NCI-H460 (cell line): ENCODE measurements around the gene SYNJ2. TPM values are rescaled to one million over a fixed set of nuclear protein-coding genes. Genes with fewer than 3 reads are reported as not detected.

Source experiments
- DNase-seq: peaks from one replicate; pipeline ENCODE4 v3.0.0-alpha.2; 2016; ENCODE audit warnings: low read depth; ENCODE audit errors: extremely low read depth
- total RNA-seq: library from RNA; depleted of rRNA; stranded (reverse); fragments of >200 nt; shearing (Covaris generic); gene quantifications from 2 replicates; pipeline ENCODE4 v1.2.3, GENCODE V29; 2014

The SYNJ2 gene
- total RNA-seq, 1 experiment from 2014 or later = 3.4 TPM

DNA sequence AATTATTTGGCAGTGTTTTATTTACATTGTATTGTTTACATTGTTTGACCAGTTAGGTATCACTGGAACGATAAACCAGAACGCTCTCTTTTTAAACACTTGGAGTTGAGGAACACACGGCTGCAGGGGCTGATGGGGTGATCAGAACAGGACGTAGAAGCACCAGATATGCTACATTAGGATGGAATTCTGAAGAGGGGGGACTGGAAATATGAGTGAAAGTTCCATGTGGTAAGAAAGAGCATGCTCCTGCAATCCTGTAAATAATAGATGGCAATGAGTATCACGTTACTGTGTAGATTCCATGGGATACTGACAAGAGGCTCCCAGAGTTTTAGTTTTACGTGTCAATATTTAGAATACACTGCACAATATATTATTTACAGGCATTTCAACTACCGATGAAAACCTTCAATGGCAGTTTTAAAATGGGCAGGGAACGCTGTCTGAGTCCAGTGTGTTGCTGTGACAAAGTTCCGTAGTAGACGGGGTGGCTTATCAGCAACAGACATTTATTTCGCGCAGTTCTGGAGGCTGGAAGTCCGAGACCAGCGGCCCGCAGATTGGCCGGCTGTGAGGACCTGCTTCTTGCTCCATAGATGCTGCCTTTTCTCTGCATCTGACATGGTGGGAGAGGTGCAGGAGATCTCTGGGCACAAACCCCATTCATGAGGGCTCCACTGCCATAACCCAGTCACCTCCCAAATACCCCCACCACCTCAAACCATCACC is 43.1 kb downstream of the SYNJ2 start:
- no peak for DNase-seq

DNA sequence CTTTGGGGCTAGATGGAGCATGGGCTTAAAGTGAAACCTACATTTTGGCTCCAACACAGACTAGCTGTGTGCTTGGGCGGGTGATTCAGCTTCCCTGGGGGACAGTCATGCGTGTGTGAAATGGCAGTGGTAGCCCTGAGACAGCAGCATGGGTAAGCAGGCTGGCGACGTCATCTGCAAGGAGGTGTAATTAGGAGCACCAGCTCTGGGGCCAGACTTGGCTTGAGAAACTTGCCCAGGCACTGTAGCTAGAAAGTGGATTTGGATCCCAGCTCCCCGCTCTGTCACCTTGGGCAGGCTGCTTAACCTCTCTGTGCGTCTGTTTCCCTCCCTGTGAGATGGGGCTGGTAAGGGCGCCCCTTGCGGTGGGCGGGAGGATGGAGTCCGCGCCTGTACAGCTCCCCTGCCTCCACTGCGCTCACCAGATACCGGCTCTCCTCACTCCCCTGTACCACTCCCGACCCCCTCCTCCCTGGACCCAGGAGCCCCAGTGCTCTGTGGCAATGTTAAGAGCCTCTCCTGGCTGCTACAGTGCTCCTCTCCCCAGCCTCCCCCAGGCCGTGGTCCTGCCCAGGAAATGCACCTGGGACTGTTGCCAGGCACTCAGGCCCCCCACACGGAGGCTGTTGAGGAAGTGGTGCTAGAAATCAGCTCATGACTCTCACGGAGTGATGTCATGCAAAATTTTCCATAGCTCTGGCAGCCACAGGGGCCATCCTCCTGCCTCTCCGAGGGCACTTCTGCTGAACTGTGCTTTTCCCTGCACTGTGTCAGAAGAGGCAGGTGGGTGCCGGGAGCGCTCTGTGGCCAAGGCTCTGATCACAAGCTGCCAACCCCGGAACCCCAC is 44.6 kb downstream of the SYNJ2 start:
- peak; percentile 41 for DNase-seq

DNA sequence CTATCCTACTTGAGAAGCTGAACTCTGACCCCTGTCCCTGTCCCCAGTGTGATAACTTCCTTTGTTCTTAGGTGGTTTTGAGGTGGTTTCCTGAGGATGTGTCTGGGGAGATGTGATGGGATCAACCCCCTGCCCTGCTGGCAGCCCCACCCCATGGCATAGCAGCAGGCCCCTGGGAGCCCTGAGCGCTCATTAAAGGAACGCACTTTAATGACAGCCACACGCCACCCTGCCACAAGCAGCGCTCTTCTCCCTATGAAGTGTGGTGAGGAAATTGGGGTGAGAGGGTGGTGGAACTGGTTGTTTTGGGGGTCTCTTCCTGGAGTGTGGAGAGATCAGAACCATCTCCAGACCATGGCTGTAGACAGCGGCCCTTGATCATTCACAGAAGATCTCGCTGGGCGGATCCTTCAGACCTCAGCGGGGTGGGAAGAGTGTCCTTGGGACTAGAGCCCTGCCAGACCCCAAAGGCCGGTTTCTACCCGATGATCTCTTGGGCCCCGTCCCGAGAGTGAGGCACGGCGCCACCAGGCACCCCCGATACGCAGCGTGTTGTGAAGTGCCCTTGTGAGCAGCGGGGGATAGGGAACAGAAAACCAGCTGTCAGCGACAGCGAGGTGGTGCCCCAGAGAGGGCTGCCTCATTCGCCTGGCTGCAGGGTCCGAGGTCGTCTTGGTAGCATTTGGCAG is 45.4 kb downstream of the SYNJ2 start:
- DNase-seq = no peak

DNA sequence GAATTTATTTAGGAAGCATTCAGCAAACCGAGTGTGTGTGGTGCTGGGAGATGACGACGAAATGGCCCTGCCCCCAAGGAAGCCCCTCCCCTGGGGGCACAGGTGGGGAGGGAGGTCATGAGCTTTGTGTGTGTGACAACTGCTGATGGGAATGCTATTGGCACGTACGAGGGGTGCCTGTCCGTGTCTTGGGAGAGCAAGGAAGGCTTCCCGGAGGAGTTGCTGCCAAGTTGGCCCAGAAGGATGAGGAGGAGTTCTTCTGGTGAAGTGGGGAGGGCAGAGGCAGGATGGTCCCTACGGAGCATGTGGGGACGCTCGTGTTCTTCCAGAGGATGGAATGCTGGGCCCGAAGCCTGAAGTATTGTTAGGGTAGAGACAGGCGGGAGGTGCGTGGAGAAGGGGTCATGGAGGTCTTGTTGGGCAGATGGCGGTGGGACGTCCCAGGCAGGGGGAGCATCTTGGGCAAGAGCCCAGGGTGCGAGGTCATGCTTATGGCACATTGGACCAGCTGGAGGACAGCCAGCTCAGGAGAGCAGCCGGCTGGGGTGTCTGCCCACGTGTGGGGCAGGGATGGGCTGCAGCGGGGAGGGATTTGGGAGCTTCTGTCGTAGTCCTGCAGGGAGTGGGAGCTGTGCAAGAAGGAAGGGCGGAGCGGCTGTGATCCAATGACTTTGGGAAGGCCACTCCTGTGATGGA is 46.1 kb downstream of the SYNJ2 start:
- DNase-seq = no peak

DNA sequence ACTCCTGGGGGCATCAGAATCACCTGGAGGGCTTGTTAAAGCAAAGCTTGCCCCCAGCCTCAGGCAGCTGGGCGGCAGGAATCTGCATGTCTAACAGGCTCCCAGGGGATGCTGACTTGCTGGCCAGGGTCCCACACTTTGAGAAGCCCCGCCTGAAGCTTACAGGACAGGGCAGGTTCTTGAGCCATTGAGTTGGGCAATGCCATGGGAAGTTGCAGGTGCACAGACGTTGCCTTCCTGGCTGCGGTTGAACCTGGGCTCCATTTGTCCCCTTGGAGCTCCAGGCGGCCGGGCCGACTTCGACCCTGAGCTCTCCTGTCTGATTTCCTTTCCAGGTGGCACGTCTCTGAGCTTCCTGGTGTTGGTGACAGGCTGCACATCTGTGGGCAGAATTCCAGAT is 46.8 kb downstream of the SYNJ2 start:
- no peak for DNase-seq

DNA sequence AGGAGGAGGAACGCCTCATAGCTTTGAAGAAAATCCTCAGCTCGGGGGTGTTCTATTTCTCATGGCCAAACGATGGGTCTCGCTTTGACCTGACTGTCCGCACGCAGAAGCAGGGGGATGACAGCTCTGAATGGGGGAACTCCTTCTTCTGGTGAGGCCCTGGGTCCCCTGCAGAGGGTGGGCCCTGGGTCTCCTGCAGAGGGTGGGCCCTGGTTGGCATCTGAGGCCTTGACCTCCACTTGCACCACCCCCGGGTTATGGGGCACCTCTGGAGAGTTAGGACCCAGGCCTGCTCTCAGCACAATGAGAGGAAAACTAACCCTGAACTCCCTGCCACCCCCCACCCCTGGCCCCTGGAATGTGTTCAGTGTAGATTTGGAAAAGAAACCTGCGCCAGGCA is 47.2 kb downstream of the SYNJ2 start:
- no peak for DNase-seq

DNA sequence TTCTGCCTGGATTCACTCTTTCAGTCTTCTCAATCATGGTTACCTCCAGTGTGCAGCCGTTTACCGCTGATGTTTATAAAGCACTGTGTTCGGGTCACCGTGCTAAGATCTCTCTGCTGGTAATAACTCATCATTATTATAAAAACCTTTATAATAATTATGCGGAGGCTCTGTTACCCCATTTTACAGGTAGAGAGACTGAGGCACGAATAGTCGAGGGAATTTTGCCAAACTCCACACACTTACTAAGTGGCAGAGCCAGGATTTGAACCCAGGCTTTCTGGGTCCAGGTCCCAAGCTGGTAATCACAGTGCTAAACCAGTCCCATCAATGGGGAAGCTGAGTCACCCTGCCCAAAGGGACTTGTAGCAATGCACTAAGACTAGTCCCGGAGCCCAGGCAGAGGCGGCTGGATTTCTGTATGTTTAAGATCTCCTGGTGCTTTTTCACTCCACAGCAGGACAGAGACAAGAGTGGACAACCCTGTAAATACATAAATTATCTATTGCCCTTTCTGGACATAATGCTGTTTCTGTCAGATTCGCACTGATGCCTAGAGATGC is 48.1 kb downstream of the SYNJ2 start:
- DNase-seq = no peak

DNA sequence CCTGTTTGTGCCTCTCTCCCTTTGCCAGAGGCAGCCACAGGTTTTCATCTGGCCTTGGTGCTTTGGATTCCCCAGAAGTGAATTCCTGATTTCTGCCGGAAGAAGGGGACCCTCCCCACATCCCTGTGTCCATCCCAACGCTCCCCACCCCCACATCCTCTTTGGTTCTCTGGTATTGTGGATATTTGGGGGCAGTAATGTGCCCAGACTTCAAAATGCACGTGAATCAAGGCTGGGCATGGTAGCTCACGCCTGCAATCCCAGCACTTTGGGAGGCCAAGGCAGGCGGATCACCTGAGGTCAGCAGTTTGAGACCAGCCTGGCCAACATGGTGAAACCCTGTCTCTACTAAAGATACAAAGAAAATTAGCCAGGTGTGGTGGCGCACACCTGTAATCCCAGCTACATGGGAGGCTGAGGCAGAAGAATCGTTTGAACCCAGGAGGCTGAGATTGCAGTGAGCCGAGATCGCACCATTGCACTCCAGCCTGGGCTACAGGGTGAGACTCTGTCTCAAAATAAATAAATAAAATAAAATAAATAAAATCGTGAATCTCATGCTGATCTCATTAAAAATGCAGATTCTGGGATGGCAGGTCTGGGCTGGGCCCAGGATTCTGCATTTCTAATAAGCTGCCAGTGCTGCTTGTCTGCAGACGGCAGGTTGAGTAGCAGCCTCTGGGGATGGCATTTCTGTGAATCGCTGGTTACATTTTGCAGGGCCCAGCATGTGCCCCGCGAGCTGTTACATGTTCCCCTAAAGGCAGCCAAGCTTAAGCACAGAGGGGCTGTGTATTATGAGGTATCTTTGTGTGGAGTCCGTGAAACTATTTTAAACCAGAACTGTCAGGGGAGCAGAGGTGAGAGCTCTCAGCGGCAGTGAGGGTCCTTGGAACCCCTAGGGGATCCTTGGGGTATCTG is 49.0 kb downstream of the SYNJ2 start:
- DNase-seq = no peak

DNA sequence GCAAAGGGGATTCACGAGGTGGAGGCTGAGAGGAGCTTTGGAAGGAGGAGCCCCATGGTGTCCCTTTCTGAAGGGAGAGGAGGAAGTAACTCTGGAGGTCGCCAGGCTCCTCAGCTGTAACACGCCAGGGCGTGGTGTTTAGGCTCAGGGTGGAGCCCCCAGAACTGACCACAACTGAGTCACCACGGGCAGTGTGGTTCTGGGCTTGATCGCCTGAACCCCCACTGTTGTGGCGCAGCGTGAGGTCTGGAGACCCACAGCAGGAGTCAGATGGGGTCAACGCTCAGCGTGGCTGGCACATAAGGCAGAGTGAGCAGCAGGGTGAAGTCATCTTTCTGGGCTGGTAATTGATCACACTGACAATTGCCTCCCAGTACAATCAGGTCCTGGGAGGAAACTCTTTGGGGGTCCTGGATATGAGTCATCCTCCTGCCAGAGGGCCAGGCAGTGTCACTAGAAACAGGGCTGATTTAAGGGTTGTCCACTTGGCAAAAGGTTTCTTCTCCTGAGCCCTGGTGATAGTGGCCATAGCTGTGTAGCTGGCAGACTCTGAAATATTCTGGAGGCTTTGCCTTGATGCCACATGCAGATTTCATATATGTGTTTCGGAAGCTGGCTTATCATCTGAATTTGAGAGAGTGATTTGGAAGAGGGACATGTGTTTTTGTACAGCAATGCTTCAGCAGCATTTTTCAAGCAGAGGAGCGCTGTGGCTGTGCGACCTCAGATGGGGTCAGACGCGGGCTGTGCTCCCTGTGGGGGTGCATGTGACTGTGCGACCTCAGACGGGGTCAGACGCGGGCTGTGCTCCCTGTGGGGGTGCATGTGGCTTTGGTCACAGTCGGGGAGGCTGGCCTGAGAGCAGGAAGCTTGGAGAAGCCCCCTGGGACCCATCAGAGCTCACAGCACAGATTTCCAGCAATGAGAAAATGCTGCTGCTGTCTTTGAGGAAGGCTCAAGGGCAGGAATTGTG is 50.0 kb downstream of the SYNJ2 start:
- DNase-seq = no peak

DNA sequence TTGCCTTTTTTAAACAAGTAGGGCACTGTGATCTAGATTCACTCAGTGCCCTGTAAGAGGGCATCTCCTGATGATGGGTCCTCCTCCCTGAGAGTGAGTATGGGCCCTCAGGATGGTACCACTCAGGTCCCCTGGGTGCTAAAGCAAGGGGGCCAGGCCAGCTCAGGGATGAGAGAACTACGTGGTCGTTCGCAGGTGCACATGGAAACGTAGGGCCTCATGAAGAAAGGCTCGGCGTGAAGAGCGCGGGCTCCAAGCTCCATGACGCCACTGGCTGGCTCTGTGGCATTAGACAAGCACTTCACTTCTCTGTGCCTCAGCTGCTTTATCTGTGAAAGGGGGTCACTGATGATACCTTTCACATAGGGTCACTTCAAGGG is 50.7 kb downstream of the SYNJ2 start:
- no peak for DNase-seq

DNA sequence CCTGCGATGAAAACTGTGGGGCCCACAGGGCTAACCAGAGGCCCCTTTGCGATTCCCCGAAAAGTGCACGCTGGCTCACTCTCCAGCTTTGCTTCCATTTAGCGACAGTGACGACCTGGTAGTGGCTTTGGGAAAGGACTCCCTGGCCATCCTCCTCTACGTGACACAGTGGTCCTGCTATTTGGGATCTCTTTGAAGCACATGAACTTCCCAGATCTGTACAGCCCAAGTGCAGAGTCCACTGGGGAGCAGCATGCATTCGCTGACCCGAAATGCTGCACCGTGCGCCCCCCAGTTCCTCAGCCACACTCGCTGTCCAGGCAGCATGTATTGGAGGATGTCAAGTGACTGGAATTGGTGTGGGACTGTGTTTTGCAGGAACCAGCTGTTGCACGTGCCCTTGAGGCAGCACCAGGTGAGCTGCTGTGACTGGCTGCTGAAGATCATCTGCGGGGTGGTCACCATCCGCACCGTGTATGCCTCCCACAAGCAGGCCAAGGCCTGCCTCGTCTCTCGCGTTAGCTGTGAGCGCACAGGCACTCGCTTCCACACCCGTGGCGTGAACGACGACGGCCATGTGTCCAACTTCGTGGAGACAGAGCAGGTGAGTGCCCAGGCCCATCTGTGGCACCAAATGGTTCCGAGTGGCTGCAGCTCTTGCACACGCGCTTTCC is 51.6 kb downstream of the SYNJ2 start:
- no peak for DNase-seq

DNA sequence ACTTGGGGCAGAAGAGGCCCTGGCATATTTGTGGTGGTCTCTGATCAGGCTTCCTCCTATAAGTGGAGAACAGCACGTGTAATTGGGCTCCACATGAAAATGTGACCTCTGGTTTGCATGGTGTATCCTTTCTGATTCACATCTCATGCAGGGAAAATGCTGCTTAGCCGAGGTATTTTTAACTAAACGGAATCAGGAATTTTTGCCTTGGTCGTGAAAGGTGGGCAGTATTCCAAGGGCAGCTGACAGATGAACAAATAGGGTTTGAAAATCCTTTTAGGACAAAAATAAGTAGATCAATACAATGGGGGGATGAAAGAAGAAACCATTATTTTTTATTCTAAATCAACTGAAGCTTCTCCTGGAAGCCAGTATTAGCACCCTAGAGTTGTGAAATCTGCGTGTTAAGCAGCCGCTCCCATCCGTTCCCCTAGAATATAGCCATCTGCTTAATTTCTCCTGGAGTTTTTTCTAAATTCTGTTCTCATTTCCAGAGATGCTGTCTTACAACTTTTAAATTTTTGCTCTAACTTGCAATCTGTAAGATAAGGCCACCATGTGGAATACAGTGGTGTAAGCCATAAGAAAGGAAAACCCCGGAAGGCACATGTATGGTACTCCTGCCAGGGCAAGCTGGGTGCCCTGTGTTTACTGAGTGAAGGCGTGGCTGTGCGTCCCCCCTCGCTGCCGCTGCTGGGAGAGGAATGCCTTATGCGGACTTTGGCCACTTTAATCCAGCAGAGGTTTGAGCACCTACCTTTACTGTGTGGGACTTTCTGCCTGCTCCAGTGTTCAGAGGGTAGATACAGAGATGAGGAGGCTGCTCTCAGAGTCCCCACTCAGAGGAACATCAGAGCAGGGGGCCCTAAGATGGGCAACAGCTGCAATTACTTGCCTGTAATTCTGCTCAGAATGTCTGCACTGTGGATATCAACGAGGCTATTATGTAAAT is 52.4 kb downstream of the SYNJ2 start:
- DNase-seq = no peak

DNA sequence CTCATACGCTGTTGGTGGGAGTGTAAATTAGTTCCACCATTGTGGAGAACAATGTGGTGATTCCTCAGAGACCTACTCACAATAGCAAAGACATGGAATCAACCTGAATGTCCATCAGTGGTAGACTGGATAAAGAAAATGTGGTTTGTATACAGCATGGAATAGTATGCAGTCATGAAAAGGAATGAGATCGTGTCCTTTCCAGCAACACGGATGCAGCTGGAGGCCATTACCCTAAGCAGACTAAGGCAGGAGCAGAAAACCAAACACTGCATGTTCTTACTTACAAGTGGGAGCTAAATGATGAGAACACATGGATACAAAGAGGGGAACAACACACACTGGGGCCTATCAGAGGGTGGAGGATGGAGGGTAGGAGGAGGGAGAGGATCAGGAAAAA is 54.6 kb downstream of the SYNJ2 start:
- no peak for DNase-seq

DNA sequence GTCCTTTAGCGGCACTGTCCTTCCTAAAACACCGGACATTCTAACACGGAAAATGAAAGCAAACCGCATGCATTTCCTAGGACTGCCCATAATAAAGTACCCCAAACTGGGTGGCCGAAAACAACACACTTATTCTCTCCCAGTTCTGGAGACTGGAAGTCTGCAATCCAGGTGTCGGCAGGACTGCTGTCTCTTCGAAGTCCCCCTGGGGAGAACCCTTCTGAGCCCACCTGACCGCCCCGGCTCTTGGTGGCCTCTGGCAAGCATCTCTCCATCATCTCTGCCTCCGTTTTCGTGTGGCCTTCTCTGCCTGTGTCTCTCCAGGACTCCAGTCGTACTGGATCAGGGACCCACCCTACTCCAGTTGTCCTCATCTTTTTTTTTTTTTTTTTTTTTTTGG is 55.4 kb downstream of the SYNJ2 start:
- DNase-seq = no peak

DNA sequence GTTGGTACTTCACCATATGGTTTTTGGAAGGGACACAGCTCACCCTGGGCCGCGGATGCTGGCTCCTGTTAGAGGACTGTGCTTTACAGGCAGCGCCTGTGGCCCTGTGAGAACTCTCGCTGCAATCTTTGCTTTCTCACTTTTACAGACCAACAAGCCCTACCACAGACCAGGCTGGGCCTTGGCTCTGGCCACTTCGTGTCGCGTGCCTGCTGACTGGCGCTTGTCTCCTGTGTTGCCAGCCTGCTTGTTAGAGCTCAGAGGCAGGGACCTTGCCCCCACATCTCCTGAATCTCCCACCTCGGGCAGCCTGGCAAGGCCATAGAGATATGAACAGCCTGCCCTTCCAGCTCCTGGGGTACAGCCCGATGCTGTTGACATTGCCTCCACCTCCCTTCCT is 56.1 kb downstream of the SYNJ2 start:
- DNase-seq = no peak

DNA sequence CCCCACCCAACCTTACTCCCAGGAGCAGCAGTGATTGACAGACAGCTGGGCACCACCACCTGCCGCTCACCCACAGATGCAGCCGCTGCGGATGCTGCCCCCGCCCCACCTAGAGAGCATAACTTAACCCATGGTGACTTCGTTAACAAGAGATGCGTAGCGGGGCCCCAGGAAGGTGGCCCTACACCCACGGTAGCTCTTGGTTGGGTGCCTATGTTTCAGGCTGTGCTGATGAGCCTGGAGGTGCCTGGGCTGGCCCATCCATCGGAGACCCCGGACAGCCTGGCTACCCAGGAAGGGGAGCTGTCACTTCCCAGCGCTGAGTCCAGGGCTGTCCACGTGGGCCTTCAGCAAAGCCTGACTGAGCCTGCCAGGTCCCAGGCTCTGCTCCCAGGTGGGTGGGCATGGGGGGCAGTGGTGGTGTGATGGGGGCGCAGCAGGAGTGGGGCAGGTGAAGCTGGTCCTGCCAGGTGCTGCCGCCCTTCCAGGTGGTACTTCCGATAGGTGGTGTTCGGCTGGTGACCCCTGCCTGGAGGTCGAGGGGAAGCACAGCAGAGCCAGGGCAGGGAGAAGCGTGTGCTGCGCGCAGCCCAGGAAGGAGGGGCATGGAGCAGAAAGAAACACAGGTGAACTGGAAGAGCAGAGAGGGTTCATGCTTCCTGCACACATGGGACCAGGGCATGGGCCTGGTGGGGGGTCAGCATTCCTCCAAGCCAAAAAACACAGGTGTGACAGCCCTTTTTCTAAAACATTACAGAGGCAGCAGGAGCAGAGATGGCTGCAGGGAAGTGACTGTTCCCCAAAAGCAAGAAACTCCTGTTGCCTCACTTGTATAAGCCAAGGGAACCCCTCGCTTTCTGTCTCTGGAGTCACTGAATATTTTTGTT is 56.9 kb downstream of the SYNJ2 start:
- DNase-seq = no peak
